Activated CD4-positive, alpha-beta T cell treated with anti-CD3 and anti-CD28 coated beads, Interleukin-2, amount 10 ng/mL, durations not matched to agents 7 days and 5 days (primary cell): Measurements from ENCODE around the gene AASS. TPM values are rescaled to one million over a fixed set of nuclear protein-coding genes. Genes with fewer than 3 reads are reported as not detected.

ENCODE experiments used
- CTCF ChIA-PET: fragments of 350-600 bp; sonication (Branson Sonifier 250); formaldehyde crosslinking; loops from one replicate; lab custom pipeline; 2021; ENCODE audit warnings: antibody characterized with exemption; lab: Charles Lee
- POLR2A ChIA-PET: fragments of 350-600 bp; sonication (Branson Sonifier 250); formaldehyde crosslinking; loops from one replicate; lab custom pipeline; 2021; ENCODE audit warnings: antibody characterized with exemption; lab: Charles Lee
- DNase-seq: peaks from one replicate; pipeline ENCODE4 v3.0.0-alpha.2; 2020
- H3K27ac Mint-ChIP-seq: one replicate; pipeline ENCODE4 v1.8.0; 2021; ENCODE audit warnings: mild to moderate bottlenecking, moderate library complexity, mixed read lengths
- H3K27me3 Mint-ChIP-seq: one replicate; pipeline ENCODE4 v1.8.0; 2021; ENCODE audit warnings: mixed read lengths
- H3K36me3 Mint-ChIP-seq: one replicate; pipeline ENCODE4 v1.8.0; 2021; ENCODE audit warnings: low read depth, mixed read lengths
- H3K4me1 Mint-ChIP-seq: one replicate; pipeline ENCODE4 v1.8.0; 2021; ENCODE audit warnings: mixed read lengths
- H3K4me3 Mint-ChIP-seq: one replicate; pipeline ENCODE4 v1.8.0; 2021; ENCODE audit warnings: mild to moderate bottlenecking, moderate library complexity, mixed read lengths
- H3K9me3 Mint-ChIP-seq: one replicate; pipeline ENCODE4 v1.8.0; 2021; ENCODE audit warnings: mixed read lengths
- total RNA-seq, 2 experiments: library from RNA; stranded (reverse); gene quantifications; one replicate each; pipeline ENCODE4 v1.2.3, GENCODE V29; 2021

AASS gene
- total RNA-seq, 2 experiments from 2014 or later: 0.62 to 0.84 TPM

GRCh38 chr7:122063146-122063545 lies 80.9 kb downstream of the AASS start:
- H3K4me3 Mint-ChIP-seq: no peak overlapping the region
- no peak for DNase-seq
- H3K9me3 Mint-ChIP-seq: no peaks in the 10 kb centered on the region
- ChIA-PET CTCF (no interaction called here), POLR2A (no interaction called here)
- H3K4me1 Mint-ChIP-seq: no peaks in the 10 kb centered on the region
- no peaks in the 10 kb centered on the region for H3K36me3 Mint-ChIP-seq
- no peaks in the 10 kb centered on the region for H3K27me3 Mint-ChIP-seq
- no peak overlapping the region for H3K27ac Mint-ChIP-seq

GRCh38 chr7:122059542-122059941 lies 84.5 kb downstream of the AASS start:
- Mint-ChIP-seq H3K27ac (no peak overlapping the region), H3K4me3 (no peak overlapping the region), H3K36me3 (no peaks in the 10 kb centered on the region), H3K9me3 (no peaks in the 10 kb centered on the region), H3K4me1 (no peaks in the 10 kb centered on the region), H3K27me3 (no peaks in the 10 kb centered on the region)
- ChIA-PET POLR2A (no interaction called here), CTCF (no interaction called here)
- no peak for DNase-seq

DNA sequence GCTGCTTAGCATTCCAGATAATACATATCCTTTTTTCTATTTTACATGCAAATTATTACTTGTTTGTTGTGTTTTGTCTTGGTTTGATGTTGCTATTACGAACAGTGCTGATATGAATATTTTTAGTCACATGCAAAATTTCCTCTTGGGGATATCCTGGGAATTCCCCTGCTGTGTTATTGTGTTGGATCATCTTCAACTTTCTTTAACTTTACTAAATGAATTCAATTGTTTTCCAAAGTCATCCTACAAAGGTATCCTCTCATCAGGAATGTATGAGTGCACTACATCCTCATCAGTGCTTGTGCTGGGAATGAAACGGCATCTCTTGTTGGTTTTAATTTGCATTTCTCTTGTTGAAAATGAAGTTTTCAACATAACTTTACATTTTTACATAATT lies 87.1 kb downstream of the AASS start:
- H3K27ac Mint-ChIP-seq: no peak overlapping the region
- no peaks in the 10 kb centered on the region for H3K36me3 Mint-ChIP-seq
- H3K9me3 Mint-ChIP-seq: no peaks in the 10 kb centered on the region
- CTCF ChIA-PET: no interaction called here
- no peaks in the 10 kb centered on the region for H3K4me1 Mint-ChIP-seq
- H3K4me3 Mint-ChIP-seq: no peak overlapping the region
- POLR2A ChIA-PET: no interaction called here
- H3K27me3 Mint-ChIP-seq: no peaks in the 10 kb centered on the region
- DNase-seq: no peak

- Mint-ChIP-seq H3K9me3 (no peaks in the 10 kb centered on the region), H3K36me3 (no peaks in the 10 kb centered on the region), H3K4me3 (no peak overlapping the region), H3K4me1 (no peaks in the 10 kb centered on the region), H3K27me3 (no peaks in the 10 kb centered on the region), H3K27ac (no peak overlapping the region)
- no peak for DNase-seq
- CTCF ChIA-PET: no interaction called here
- POLR2A ChIA-PET: no interaction called here
Observed at GRCh38 chr7:122055073-122055472, 89.0 kb downstream of the AASS start.

- Mint-ChIP-seq H3K4me3 (no peak overlapping the region), H3K9me3 (no peaks in the 10 kb centered on the region), H3K36me3 (no peaks in the 10 kb centered on the region), H3K27me3 (no peaks in the 10 kb centered on the region), H3K4me1 (no peaks in the 10 kb centered on the region), H3K27ac (no peak overlapping the region)
- DNase-seq: no peak
- ChIA-PET CTCF (no interaction called here), POLR2A (no interaction called here)
Observed at GRCh38 chr7:122054393-122054792, 89.7 kb downstream of the AASS start.

GRCh38 chr7:122046402-122046801 lies 97.6 kb downstream of the AASS start:
- Mint-ChIP-seq H3K27ac (no peak overlapping the region), H3K27me3 (no peaks in the 10 kb centered on the region), H3K9me3 (no peaks in the 10 kb centered on the region), H3K4me3 (no peak overlapping the region), H3K36me3 (no peaks in the 10 kb centered on the region), H3K4me1 (no peaks in the 10 kb centered on the region)
- ChIA-PET POLR2A (no interaction called here), CTCF (no interaction called here)
- DNase-seq: no peak

- Mint-ChIP-seq H3K36me3 (no peaks in the 10 kb centered on the region), H3K9me3 (no peaks in the 10 kb centered on the region), H3K4me1 (no peaks in the 10 kb centered on the region)
Observed at GRCh38 chr7:122040147-122040546, 103.9 kb downstream of the AASS start.

DNA sequence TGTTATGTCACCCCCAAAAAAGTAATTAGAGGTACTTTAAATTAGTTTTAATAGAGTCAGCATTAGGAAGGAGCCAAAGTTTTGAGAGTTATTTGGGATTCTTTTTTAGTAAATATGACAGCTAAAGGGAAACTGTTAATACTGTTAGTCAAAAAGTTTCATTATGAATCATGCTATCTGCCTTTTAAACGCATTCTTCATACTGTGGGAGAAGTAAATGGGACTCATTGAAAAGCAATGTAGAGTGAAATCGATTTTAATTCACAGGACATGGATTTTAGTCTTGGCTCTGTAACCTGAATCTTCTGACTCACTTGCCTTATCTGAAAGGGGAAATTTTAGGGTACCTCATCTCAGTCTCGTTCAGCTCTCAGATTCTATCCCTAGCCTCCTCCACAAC lies 105.1 kb downstream of the AASS start:
- no peak for DNase-seq
- Mint-ChIP-seq H3K9me3 (no peaks in the 10 kb centered on the region), H3K27me3 (no peaks in the 10 kb centered on the region), H3K4me1 (no peaks in the 10 kb centered on the region), H3K36me3 (no peaks in the 10 kb centered on the region), H3K27ac (no peak overlapping the region), H3K4me3 (no peak overlapping the region)
- CTCF ChIA-PET: no interaction called here
- POLR2A ChIA-PET: no interaction called here

More at GRCh38 chr7:122040147-122040546, 103.9 kb downstream of the AASS start:
- Mint-ChIP-seq H3K27me3 (no peaks in the 10 kb centered on the region), H3K27ac (no peak overlapping the region), H3K4me3 (no peak overlapping the region)
- POLR2A ChIA-PET: no interaction called here
- no peak for DNase-seq
- CTCF ChIA-PET: no interaction called here

- Mint-ChIP-seq H3K4me3 (no peak overlapping the region), H3K27ac (no peak overlapping the region), H3K36me3 (no peaks in the 10 kb centered on the region), H3K4me1 (no peaks in the 10 kb centered on the region), H3K9me3 (no peaks in the 10 kb centered on the region), H3K27me3 (no peaks in the 10 kb centered on the region)
- ChIA-PET POLR2A (no interaction called here), CTCF (no interaction called here)
- DNase-seq: no peak
Observed at GRCh38 chr7:122038134-122038533, 105.9 kb downstream of the AASS start.

DNA sequence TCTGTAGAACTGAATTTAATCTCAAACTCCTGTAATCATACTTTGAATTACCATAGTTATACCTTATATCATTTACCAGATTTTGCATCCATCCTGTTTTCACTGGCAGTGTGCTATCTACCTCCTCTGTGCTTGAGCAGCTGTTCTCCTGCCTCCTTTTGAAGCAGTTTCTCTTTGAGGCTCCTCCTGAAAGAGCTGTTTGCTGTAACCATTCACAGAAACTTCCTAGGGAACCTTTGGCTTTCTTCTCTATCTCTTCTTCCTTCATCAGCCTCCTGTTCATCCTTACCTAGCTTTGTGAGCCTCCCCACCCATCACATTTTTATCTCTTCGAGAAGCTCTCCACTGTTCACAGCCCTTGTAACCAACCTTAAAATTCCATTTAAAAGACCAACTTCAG lies 108.2 kb downstream of the AASS start:
- CTCF ChIA-PET: no interaction called here
- Mint-ChIP-seq H3K9me3 (no peaks in the 10 kb centered on the region), H3K36me3 (no peaks in the 10 kb centered on the region), H3K27me3 (no peaks in the 10 kb centered on the region), H3K4me1 (no peaks in the 10 kb centered on the region), H3K4me3 (no peak overlapping the region), H3K27ac (no peak overlapping the region)
- no peak for DNase-seq
- POLR2A ChIA-PET: no interaction called here

DNA sequence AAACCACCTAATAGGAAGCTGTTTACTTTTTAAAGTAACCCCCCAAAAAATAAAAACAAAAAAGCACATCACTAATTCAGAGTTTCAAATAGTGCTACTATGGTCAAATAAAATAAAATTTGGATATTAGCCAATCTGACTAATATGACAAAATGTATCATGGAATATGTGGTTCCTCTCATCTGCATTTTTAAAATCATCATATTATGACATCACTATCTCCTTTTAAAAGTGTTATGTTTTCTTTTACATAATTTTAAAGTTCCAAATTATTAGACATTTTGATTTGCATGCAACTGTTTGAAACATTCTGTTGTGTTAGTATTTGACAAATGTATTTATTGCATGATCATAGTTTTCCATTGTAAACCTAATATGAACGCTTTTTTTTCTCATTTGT lies 110.4 kb downstream of the AASS start:
- Mint-ChIP-seq H3K36me3 (no peaks in the 10 kb centered on the region), H3K4me1 (no peaks in the 10 kb centered on the region), H3K9me3 (no peaks in the 10 kb centered on the region), H3K4me3 (no peak overlapping the region), H3K27me3 (no peaks in the 10 kb centered on the region), H3K27ac (no peak overlapping the region)
- POLR2A ChIA-PET: no interaction called here
- no peak for DNase-seq
- CTCF ChIA-PET: no interaction called here

DNA sequence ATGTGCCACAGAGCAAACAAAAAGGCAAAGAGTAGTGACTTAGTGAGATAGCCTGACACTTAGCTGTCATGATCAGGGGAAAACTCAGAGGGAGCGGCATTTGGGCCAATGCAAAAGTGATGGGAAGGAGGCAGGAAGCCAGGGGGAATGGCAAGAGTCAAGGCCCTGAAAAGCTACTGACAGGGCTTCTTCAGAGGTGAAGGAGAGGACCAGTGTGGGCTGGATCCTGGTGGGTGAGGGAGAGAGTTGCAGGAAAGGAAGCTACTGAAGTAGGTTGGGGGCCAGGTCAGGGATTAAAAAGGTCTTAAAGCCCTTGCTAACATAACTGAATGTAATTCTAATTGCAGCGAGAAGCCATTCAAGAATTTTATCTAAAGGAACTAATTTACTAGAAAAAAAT lies 117.0 kb downstream of the AASS start:
- Mint-ChIP-seq H3K4me1 (no peaks in the 10 kb centered on the region), H3K27me3 (no peaks in the 10 kb centered on the region), H3K36me3 (no peaks in the 10 kb centered on the region), H3K27ac (no peak overlapping the region), H3K9me3 (no peaks in the 10 kb centered on the region), H3K4me3 (no peak overlapping the region)
- POLR2A ChIA-PET: no interaction called here
- DNase-seq: no peak
- CTCF ChIA-PET: no interaction called here
